Hepatocyte (in vitro differentiated cells): ENCODE data around the gene FADS6.

ENCODE experiments used
- CTCF ChIP-seq: fragments of 200-600 bp; sonication (generic); IDR thresholded peaks from 2 replicates; pipeline ENCODE4 v1.5.1; 2016; ENCODE audit warnings: antibody characterized with exemption, mild to moderate bottlenecking; ENCODE audit not compliant: poor library complexity
- EZH2 ChIP-seq: fragments of 200-600 bp; sonication (generic); IDR thresholded peaks from 2 replicates; pipeline ENCODE4 v1.6.1; 2016; ENCODE audit warnings: antibody characterized with exemption, mild to moderate bottlenecking, borderline replicate concordance
- EZH2phosphoT487 ChIP-seq: fragments of 200-600 bp; sonication (generic); IDR thresholded peaks from one replicate; pipeline ENCODE4 v1.6.1; 2018; ENCODE audit warnings: antibody characterized with exemption, mild to moderate bottlenecking, low read depth, moderate library complexity; ENCODE audit not compliant: unreplicated experiment, severe bottlenecking

GRCh38 chr17:74936470-74936799, 43.0 kb upstream of the FADS6 start:
- TF ChIP-seq CTCF: no peak
- TF ChIP-seq EZH2: no peak
- no peak for TF ChIP-seq EZH2phosphoT487
